Measurements from ENCODE around the gene FBXO17.

The FBXO17 gene

GRCh38 chr19:38953677-38954076 lies 21.9 kb downstream of the FBXO17 start:
- Histone ChIP-seq H3K4me1 (ENCODE audit: control extremely low read depth in 1 of 4, control insufficient read depth in 4 of 4, insufficient read depth in 4 of 4, low read length in 3 of 4) (peaks cover 0 to 10% (median 5%) of the 10 kb centered on the region in 4 experiments), H3K36me3 (ENCODE audit: control insufficient read depth in 4 of 4, insufficient read depth in 4 of 4, low read length in 3 of 4) (no peaks in the 10 kb centered on the region), H3K4me3 (ENCODE audit: control insufficient read depth in 1 of 7, extremely low read depth in 1 of 7, insufficient read depth in 4 of 7, low read depth in 2 of 7, low read length in 6 of 7) (no peak overlapping the region), H3K9me3 (ENCODE audit: control extremely low read depth in 1 of 5, control insufficient read depth in 4 of 5, insufficient read depth in 2 of 5, low read depth in 1 of 5, low read length in 4 of 5) (no peaks in the 10 kb centered on the region), H3K27ac (ENCODE audit: insufficient read depth in 1 of 2, low read depth in 1 of 2, low read length in 2 of 2, poor library complexity in 1 of 2, severe bottlenecking in 2 of 2) (no peak overlapping the region), H3K27me3 (replicated peaks in 2 of 5; ENCODE audit: control insufficient read depth in 4 of 5, insufficient read depth in 5 of 5, low read length in 4 of 5) (peaks cover 0 to 15% (median 4%) of the 10 kb centered on the region in 5 experiments)
- ChIA-PET POLR2A (no interaction called here), CTCF (interaction anchor here (1.1 to 2.0 kb wide), 3 partner anchors 53 to 438 kb away, joined by 3 to 5 read pairs (median 3); no protein-coding TSS in a partner anchor)
- WGBS (ENCODE audit: insufficient coverage), result 90% methylated on average over 4 of the region's 4 CpGs
- no peak for DNase-seq

GRCh38 chr19:38952395-38953165 lies 23.0 kb downstream of the FBXO17 start:
- Histone ChIP-seq H3K4me3 (ENCODE audit: control insufficient read depth in 1 of 7, extremely low read depth in 1 of 7, insufficient read depth in 4 of 7, low read depth in 2 of 7, low read length in 6 of 7) (no peak overlapping the region), H3K36me3 (ENCODE audit: control insufficient read depth in 4 of 4, insufficient read depth in 4 of 4, low read length in 3 of 4) (no peaks in the 10 kb centered on the region), H3K27ac (ENCODE audit: insufficient read depth in 1 of 2, low read depth in 1 of 2, low read length in 2 of 2, poor library complexity in 1 of 2, severe bottlenecking in 2 of 2) (no peak overlapping the region), H3K4me1 (ENCODE audit: control extremely low read depth in 1 of 4, control insufficient read depth in 4 of 4, insufficient read depth in 4 of 4, low read length in 3 of 4) (peaks cover 0 to 10% (median 5%) of the 10 kb centered on the region in 4 experiments), H3K27me3 (replicated peaks in 2 of 5; ENCODE audit: control insufficient read depth in 4 of 5, insufficient read depth in 5 of 5, low read length in 4 of 5) (peaks cover 0 to 17% (median 5%) of the 10 kb centered on the region in 5 experiments), H3K9me3 (ENCODE audit: control extremely low read depth in 1 of 5, control insufficient read depth in 4 of 5, insufficient read depth in 2 of 5, low read depth in 1 of 5, low read length in 4 of 5) (no peaks in the 10 kb centered on the region)
- ChIA-PET CTCF (interaction anchor here (0.6 to 3.3 kb wide), 7 partner anchors 9 to 437 kb away, joined by 3 to 12 read pairs (median 3); no protein-coding TSS in a partner anchor), POLR2A (no interaction called here)
- 68% methylated on average over 12 of the region's 13 CpGs for WGBS (ENCODE audit: insufficient coverage)
- peak; percentile 59 to 79 (median 74) for DNase-seq

GRCh38 chr19:38951187-38951586 lies 24.4 kb downstream of the FBXO17 start:
- DNase-seq, result no peak
- Histone ChIP-seq H3K27me3 (replicated peaks in 2 of 5; ENCODE audit: control insufficient read depth in 4 of 5, insufficient read depth in 5 of 5, low read length in 4 of 5) (peaks cover 0 to 17% (median 5%) of the 10 kb centered on the region in 5 experiments), H3K27ac (ENCODE audit: insufficient read depth in 1 of 2, low read depth in 1 of 2, low read length in 2 of 2, poor library complexity in 1 of 2, severe bottlenecking in 2 of 2) (no peak overlapping the region), H3K9me3 (ENCODE audit: control extremely low read depth in 1 of 5, control insufficient read depth in 4 of 5, insufficient read depth in 2 of 5, low read depth in 1 of 5, low read length in 4 of 5) (no peaks in the 10 kb centered on the region), H3K4me1 (ENCODE audit: control extremely low read depth in 1 of 4, control insufficient read depth in 4 of 4, insufficient read depth in 4 of 4, low read length in 3 of 4) (peaks cover 0 to 10% (median 5%) of the 10 kb centered on the region in 4 experiments), H3K4me3 (ENCODE audit: control insufficient read depth in 1 of 7, extremely low read depth in 1 of 7, insufficient read depth in 4 of 7, low read depth in 2 of 7, low read length in 6 of 7) (no peak overlapping the region), H3K36me3 (ENCODE audit: control insufficient read depth in 4 of 4, insufficient read depth in 4 of 4, low read length in 3 of 4) (no peaks in the 10 kb centered on the region)
- WGBS (ENCODE audit: insufficient coverage), result 20% methylated on average over 1 of the region's 3 CpGs
- POLR2A ChIA-PET, result no interaction called here
- CTCF ChIA-PET, result interaction anchor here (3.3 kb wide), 1 partner anchor 11 kb away, joined by 12 read pairs; no protein-coding TSS in a partner anchor

GRCh38 chr19:38949580-38950367 lies 25.8 kb downstream of the FBXO17 start:
- no peaks in the 10 kb centered on the region for H3K9me3 ChIP-seq (ENCODE audit: control extremely low read depth in 1 of 5, control insufficient read depth in 4 of 5, insufficient read depth in 2 of 5, low read depth in 1 of 5, low read length in 4 of 5)
- no peak overlapping the region for H3K27ac ChIP-seq (ENCODE audit: insufficient read depth in 1 of 2, low read depth in 1 of 2, low read length in 2 of 2, poor library complexity in 1 of 2, severe bottlenecking in 2 of 2)
- POLR2A ChIA-PET, result no interaction called here
- H3K4me1 ChIP-seq (ENCODE audit: control extremely low read depth in 1 of 4, control insufficient read depth in 4 of 4, insufficient read depth in 4 of 4, low read length in 3 of 4), result peaks cover 0 to 10% (median 5%) of the 10 kb centered on the region in 4 experiments
- H3K36me3 ChIP-seq (ENCODE audit: control insufficient read depth in 4 of 4, insufficient read depth in 4 of 4, low read length in 3 of 4), result no peaks in the 10 kb centered on the region
- H3K27me3 ChIP-seq (replicated peaks in 2 of 5; ENCODE audit: control insufficient read depth in 4 of 5, insufficient read depth in 5 of 5, low read length in 4 of 5), result peaks cover 0 to 17% (median 5%) of the 10 kb centered on the region in 5 experiments
- CTCF ChIA-PET, result interaction anchor here (3.3 kb wide), 1 partner anchor 10 kb away, joined by 12 read pairs; no protein-coding TSS in a partner anchor
- H3K4me3 ChIP-seq (ENCODE audit: control insufficient read depth in 1 of 7, extremely low read depth in 1 of 7, insufficient read depth in 4 of 7, low read depth in 2 of 7, low read length in 6 of 7), result peak overlapping the region in 3 of 7 experiments; percentile 52 to 65 (median 64)
- DNase-seq, result peak; percentile 88 to 90 (median 89)
- 4% methylated on average over 54 of the region's 72 CpGs for WGBS (ENCODE audit: insufficient coverage)

- no peaks in the 10 kb centered on the region for H3K9me3 ChIP-seq (ENCODE audit: control extremely low read depth in 1 of 5, control insufficient read depth in 4 of 5, insufficient read depth in 2 of 5, low read depth in 1 of 5, low read length in 4 of 5)
- H3K4me3 ChIP-seq (ENCODE audit: control insufficient read depth in 1 of 7, extremely low read depth in 1 of 7, insufficient read depth in 4 of 7, low read depth in 2 of 7, low read length in 6 of 7), result no peak overlapping the region
- no peak overlapping the region for H3K27ac ChIP-seq (ENCODE audit: insufficient read depth in 1 of 2, low read depth in 1 of 2, low read length in 2 of 2, poor library complexity in 1 of 2, severe bottlenecking in 2 of 2)
- CTCF ChIA-PET, result interaction anchor here (0.7 to 1.5 kb wide), 2 partner anchors 13 to 16 kb away, joined by 3 to 4 read pairs; partner anchors contain the start of genes MRPS12 and SARS2
- peak in 2 of 3 donors; percentile 25 to 32 for DNase-seq
- H3K4me1 ChIP-seq (ENCODE audit: control extremely low read depth in 1 of 4, control insufficient read depth in 4 of 4, insufficient read depth in 4 of 4, low read length in 3 of 4), result peaks cover 0 to 10% (median 5%) of the 10 kb centered on the region in 4 experiments
- WGBS (ENCODE audit: insufficient coverage), result 87% methylated on average over 7 of the region's 11 CpGs
- POLR2A ChIA-PET, result no interaction called here
- no peaks in the 10 kb centered on the region for H3K36me3 ChIP-seq (ENCODE audit: control insufficient read depth in 4 of 4, insufficient read depth in 4 of 4, low read length in 3 of 4)
- H3K27me3 ChIP-seq (replicated peaks in 2 of 5; ENCODE audit: control insufficient read depth in 4 of 5, insufficient read depth in 5 of 5, low read length in 4 of 5), result peaks cover 0 to 17% (median 5%) of the 10 kb centered on the region in 5 experiments
These were observed 29.1 kb downstream of the FBXO17 start for GRCh38 chr19:38946229-38947010.

- Histone ChIP-seq H3K4me3 (ENCODE audit: control insufficient read depth in 1 of 7, extremely low read depth in 1 of 7, insufficient read depth in 4 of 7, low read depth in 2 of 7, low read length in 6 of 7) (no peak overlapping the region), H3K27ac (ENCODE audit: insufficient read depth in 1 of 2, low read depth in 1 of 2, low read length in 2 of 2, poor library complexity in 1 of 2, severe bottlenecking in 2 of 2) (no peak overlapping the region), H3K9me3 (ENCODE audit: control extremely low read depth in 1 of 5, control insufficient read depth in 4 of 5, insufficient read depth in 2 of 5, low read depth in 1 of 5, low read length in 4 of 5) (no peaks in the 10 kb centered on the region), H3K36me3 (ENCODE audit: control insufficient read depth in 4 of 4, insufficient read depth in 4 of 4, low read length in 3 of 4) (no peaks in the 10 kb centered on the region), H3K4me1 (ENCODE audit: control extremely low read depth in 1 of 4, control insufficient read depth in 4 of 4, insufficient read depth in 4 of 4, low read length in 3 of 4) (peaks cover 0 to 10% (median 5%) of the 10 kb centered on the region in 4 experiments), H3K27me3 (replicated peaks in 2 of 5; ENCODE audit: control insufficient read depth in 4 of 5, insufficient read depth in 5 of 5, low read length in 4 of 5) (peaks cover 0 to 15% (median 5%) of the 10 kb centered on the region in 5 experiments)
- DNase-seq, result no peak
- ChIA-PET POLR2A (no interaction called here), CTCF (no interaction called here)
- WGBS (ENCODE audit: insufficient coverage), result 100% methylated on average over 1 of the region's 3 CpGs
These were observed 29.8 kb downstream of the FBXO17 start for GRCh38 chr19:38945562-38946228.
